HS-5 (cell line): Measurements from ENCODE around the gene CCDC83.
A peak's percentile ranks its signal among the peaks of the same experiment; 100 is the strongest.
"Not testable (repeated sequence)": the region's sequence is repeated elsewhere in the genome, so short reads cannot be mapped to it uniquely, and the experiment has no call there.

Source experiments
- DNase-seq: peaks from one replicate; pipeline ENCODE4 v3.0.0-alpha.2; 2012; ENCODE audit warnings: low read depth

Gene CCDC83

DNA sequence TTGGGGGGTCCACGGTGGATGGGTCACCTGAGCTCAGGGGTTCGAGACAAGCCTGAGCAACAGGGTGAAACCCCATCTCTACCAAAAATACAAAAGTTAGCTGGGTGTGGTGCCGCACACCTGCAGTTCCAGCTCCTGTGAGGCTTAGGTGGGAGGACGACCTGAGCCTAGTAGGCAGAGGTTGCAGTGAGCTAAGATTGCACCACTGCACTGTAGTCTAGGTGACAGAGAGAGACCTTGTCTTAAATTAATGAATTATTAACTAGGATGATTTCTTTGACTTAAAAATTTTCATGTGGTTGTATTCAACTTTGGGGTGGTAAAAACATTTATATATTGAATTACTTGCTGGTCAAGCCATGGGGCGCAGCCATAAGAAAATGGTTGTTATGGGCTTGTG is 33.9 kb downstream of the CCDC83 start:
- DNase-seq: no peak

DNA sequence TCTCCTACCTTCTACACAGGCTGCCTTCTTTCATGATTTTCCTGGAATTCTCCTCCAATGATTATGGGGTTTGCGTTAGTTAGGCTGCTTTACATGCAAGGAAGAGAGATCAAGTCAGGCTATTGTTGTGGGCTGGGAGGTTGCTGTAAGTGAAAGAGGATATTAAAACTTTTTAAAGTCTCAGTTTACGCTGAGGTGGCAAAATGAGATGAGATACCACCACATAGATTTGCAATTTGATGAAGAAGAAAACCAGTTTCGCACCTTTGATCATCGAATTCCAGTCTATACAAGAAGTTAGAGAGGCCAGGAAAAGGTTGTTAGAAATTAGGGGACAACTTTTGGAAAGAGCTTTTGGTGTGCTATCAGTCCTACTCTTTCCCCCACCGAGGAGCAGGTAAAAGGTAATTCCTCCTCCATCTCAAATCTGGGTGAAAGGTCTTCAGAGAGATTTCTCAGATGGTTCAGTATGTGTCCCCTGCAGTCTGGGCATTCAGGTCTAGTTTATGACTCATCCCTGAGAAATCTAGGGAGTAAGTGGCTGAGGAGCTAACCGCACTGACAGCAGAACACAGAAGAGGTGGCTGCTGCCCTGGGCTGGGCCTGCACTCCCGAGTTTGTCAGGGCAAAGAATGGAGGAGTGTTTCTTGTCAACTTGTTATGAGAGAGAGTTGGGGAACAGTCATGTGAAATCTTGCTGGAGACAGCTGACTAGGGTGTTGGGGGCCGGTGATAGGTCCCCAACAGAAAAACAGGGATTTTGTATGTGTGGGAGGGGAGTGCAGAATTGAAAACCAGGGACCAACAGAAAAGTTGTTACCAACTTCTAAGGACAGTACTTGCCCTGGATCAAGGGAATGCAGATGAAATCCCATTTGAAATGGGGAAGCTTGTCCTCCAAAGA is 34.7 kb downstream of the CCDC83 start:
- peak; percentile 44 for DNase-seq

DNA sequence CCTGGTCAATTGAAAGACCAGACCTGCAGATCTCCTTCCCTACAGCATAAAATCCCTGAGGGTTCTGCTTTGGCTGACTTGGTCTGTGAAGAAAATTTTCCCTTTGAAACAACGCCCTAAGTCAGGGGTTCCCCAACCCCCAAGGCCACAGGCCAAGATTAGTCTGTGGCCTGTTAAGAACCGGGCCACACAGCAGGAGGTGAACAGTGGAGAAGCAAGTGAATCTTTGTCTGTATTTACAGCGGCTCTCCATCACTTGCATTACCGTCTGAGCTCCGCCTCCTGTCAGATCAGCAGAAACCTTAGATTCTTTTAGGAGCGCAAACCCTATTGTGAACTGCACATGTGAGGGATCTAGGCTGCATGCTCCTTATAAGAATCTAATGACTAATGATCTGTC is 38.2 kb downstream of the CCDC83 start:
- DNase-seq: no peak

DNA sequence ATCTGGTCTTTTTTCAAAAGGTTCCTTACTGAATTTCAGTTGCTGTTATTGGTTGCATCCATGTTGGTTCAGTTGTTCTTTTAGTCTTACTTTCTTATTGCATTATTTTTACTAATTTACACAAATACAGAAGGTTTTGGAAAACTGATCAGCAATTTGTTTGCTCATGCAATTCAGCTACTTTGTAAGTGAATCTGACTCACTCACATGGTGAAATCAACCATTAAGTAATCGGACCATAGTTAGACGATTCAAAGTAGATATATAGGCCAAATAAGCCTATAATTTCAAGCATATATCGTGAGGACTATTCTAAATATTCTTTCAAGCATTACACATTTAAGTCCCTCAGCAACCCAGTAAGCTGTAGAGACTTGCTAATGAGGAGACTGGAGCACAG is 41.7 kb downstream of the CCDC83 start:
- no peak for DNase-seq

DNA sequence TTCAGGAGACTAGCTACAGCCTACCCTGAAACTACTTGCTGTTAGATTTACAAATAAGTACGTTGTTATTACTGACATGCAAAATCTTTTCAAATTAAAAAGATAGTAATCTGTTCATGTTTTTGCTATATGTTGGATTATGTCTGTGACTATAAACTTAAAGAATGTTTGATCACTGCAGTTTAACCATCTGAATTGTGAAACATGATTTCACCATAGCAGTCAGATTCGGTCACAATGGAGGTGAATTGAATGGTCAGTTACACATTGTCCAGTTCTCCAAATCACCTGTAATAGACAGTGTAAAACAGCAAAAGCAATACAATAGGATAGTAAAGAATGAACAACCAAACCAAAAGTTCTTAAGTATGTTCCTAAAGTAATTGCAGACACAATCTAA is 43.3 kb downstream of the CCDC83 start:
- peak; percentile 37 for DNase-seq

DNA sequence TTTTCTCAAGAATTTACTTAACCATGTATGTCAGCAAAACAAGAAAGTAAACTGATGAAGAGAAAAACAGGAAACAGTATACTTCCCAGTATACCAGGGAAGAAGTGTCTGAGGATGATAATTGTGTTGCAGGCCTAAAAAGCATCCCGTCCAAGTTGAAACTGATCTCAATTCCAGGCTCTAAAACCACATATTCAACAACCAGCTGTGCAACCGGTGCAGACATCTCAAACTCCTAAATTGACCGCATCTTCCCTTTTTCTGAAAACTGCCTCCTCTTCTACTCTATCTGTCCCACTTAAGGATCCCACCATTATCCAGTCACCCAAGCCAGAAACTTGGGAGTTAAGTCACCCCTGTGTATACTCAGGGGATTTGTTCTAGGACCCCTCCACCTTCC is 47.2 kb downstream of the CCDC83 start:
- DNase-seq: no peak

DNA sequence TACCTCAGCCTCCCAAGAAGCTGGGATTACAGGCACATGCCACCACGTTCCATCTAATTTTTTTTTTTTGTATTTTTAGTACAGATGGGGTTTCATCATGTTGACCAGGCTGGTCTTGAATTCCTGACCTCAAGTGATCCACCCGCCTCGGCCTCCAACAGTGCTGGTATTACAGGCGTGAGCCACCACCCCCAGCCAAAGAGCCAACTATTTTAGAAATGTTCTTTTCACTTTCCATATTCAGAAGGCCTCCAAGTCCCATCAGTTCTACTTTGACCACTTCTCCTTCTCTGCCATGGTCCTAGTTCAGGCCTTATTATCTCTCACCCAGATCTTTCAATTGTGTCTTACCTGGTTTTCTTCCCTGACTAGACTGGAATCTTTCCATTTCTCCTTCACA is 48.2 kb downstream of the CCDC83 start:
- DNase-seq: no peak

DNA sequence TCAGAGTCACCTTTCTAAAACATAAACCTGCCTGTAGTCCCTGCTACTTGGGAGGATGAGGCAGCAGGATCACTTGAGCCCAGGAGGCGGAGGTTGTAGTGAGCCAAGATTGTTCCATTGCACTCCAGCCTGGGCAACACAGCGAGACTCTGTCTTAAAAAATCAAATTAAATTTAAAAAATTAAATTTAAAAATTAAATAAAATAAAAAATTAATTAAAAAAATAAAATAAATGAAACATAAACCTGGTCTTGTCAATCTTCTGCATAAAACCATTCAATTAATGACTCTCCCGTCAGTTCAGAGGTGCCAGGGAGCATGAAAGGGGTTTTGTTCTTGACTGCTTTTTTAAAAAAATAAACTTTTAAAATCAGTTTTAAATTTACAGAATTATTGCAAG is 48.6 kb downstream of the CCDC83 start:
- no peak for DNase-seq

DNA sequence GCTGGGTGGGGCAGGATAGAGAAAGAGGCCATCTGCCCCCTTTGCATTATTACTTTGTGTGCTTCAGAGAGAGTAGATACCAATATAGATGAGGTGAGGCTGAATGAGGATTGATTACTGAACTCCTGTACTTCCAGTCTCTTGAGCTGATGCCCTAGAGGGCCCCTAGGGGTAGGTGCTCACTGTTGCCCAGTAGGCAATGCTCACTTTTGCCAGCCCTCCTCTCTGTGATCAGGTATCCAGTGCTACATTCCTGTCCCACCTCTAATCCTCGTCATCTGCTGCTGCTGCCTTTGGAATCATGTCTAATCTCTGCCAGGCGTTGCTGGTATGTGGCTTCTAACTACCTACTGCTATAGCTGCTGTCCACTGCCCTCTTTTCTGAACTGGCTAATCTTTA is 57.2 kb downstream of the CCDC83 start:
- DNase-seq: no peak

DNA sequence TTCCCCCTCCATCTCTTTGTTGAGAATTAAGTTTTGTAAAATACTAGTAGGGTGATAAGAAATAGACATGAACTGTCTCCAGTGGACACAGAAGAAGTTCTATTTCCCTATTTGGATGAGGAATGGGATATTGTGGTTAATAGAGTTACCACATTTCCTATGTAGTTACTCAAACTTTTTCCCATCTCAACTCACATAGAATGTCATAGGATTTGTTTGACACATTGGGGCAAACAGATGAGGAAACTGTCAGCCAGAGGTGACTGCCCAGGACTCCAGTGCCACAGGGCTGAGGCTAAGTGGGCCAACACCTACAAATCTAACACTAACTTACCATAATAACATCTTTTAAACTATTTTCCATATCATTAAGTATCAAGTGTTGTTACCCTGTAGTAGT is 58.3 kb downstream of the CCDC83 start:
- no peak for DNase-seq

DNA sequence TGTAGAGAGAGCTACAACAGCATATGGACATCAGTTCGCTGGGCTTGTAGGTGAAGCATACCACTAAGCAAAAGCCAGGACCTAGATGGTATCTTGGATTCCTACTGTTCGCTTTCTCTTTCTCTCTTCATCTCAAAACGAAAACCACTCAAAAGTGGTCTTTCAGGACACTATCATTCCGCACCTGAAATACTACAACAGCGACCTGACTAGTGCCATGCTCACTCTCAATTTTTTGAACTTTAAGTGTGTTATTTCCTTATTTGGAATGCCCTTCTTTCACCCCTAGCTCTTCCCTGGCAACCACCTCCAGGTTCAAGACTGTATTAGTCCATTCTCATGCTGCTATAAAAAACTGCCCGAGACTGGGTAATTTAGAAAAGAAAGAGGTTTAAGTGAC is 59.2 kb downstream of the CCDC83 start:
- DNase-seq: no peak

DNA sequence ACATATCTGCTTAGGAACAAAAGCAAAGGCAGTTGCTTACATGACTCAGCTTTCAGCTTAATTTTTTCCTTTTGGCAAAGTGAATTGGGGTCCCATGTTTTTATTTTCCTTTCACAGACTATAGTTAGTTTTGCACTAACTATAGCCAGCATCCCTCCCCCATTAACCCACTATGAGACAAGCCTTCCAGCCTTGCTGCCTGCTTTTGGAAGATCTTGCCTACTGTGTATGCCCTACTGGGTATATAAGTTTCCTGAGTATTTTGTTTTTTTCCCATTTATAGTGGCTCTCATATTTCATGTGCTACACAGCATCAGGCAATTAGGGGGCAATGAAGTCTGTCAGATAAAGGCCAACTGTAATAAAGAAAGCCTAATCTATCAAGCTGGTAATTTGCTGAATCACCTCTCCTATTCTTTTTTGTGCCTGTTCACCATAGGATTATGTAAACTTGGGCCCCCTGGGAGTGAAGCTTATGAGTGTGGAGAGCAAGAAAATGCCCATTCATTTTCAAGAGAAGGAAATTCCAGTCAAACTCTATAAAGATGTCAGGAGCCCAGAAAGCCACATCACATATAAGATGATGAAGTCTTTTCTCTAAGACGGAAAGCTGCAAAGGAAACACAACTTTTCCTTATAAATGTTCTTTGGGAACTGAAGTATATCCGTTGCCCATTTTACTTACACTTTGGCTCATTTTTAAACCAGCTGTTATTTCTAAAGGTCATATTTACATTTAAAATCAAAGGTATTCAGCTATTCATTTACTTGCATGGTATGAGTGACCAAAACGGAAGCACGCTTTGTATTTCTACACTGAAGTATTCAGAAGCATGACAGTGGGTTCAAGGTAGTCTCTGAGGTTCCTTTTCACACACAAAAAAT is 64.0 kb downstream of the CCDC83 start:
- no peak for DNase-seq

DNA sequence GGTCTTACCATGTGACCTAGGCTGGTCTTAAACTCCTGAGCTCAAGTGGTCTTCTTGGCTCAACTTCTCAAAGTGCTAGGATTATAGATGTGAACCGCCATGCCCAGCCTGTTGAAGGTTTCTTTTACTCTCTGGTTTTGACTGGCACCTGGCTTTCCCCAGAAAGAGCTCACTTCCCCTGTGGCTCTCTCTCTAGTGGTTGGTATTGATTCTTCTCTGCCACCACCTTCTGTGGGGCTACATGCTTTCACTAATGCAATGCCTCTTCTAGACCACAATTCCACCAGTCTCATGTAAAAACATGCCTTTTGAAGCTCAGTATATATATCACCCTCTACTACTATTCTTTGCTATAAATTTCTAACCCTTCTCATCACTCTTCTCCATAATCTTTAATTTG is 67.2 kb downstream of the CCDC83 start:
- DNase-seq: no peak

DNA sequence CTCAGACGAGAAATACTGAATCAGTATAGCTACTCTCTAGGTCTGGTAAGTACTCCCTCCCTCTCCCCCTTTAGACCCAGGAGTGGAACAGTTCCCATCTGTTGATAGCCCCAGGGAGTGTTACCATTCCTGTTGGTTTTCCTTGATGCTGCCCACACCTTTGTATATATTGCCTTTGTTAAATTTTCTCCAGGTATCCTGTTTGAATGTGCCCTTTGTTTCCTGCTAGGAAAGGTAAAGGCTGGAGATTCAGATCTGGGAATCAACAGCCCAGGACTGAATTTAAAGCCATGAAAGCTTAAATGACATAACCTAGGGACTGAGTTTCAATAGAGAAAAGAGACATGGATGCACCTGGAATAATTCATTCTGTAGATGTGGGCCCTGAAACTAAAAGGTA is 68.3 kb downstream of the CCDC83 start:
- DNase-seq: no peak

DNA sequence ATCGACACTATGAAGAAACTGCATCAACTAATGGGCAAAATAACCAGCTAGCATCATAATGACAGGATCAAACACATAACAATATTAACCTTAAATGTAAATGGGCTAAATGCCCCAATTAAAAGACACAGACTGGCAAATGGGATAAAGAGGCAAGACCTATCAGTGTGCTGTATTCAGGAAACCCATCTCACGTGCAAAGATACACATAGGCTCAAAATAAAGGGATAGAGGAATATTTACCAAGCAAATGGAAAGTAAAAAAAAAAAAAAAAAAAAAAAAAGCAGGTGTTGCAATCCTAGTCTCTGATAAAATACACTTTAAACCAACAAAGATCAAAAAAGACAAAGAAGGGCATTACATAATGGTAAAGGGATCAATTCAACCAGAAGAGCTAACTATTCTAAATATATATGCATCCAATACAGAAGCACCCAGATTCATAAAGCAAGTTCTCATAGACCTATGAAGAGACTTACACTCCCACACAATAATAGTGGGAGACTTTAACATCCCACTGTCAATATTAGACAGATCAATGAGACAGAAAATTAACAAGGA is 71.6 kb downstream of the CCDC83 start:
- DNase-seq: not testable (repeated sequence)

DNA sequence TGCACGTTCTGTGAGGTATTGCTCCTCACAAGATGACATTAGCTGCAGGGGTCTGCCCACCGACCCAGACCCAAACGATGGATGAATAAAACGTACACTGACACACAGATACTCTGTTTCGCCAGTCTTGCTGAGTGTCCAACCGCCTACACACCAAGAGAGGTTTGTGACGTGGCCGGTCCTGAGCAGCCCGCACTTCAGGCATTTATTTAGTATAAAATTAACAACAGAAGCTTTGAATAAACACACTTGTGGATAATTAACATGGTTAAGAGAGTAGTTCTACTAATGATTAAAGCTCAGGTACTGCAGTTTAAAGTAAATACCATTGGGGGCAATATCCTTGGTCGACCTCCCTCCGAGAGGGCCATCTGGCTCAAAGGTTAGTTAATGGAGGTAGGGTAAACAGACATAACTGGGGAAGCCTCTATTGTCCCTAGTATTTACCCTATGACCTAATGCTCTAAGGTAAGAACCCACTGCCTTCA is 75.7 kb downstream of the CCDC83 start:
- no peak for DNase-seq

DNA sequence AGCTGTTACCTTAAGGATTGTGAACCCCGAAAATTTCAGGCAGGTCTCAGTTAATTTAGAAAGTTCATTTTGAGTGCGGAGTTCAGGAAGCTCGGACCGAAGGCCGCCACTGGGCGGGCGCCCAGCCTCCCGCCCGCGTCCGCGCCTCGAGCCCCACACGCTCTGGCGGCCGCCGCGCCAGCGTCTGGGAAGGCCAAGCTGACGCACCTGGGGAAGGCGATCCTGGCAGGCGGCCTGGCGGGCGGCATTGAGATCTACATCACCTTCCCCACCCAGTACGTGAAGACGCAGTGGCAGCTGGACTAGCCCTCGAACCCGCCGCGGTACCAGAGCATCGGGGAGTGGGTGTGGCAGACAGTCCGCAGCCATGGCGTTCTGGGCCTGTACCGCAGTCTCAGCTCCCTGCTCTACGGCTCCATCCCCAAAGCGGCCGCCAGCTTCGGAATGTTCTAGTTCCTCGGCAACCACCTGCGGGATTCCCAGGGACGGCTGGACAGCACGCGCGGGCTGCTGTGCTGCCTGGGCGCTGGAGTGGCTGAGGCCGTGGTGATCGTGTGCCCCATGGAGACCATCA is 79.5 kb downstream of the CCDC83 start:
- no peak for DNase-seq

DNA sequence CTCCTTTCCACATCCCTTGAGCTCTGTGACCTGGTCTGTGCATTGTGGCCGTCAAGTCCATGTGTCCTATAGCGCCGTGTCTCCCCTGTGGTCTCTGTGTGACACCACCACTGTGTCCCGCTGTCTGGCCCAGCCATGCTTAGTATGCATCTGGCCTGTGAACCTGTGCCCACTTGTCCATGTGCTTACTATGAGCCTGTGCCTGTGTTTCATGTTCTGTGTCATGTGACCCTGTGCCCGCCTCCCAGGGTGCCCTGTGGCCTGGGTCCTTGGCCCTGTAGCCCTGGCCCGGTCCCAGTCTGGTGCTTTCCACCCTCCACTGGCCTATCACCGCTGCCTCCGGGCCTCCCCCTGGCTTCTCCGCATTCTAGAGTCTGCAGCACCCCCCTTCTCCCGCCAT is 80.6 kb downstream of the CCDC83 start:
- DNase-seq: no peak

DNA sequence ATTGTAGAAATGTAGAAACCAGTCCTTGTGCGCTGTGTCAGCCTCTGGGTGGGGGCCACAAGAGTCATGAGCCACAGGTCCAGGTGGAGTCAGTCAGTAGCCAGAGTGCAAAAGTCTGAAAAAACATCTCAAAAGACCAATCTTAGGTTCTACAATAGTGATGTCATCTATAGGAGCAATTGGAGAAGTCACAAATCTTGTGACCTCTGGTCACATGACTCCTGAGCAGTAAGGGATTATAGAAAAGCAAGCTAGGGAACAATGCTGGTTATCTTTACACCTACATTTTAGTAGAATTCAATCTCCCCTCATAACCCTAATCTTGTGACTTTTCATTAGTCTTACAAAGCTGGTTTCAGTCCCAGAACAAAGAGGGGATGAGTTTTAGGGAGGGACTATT is 82.7 kb downstream of the CCDC83 start:
- no peak for DNase-seq

DNA sequence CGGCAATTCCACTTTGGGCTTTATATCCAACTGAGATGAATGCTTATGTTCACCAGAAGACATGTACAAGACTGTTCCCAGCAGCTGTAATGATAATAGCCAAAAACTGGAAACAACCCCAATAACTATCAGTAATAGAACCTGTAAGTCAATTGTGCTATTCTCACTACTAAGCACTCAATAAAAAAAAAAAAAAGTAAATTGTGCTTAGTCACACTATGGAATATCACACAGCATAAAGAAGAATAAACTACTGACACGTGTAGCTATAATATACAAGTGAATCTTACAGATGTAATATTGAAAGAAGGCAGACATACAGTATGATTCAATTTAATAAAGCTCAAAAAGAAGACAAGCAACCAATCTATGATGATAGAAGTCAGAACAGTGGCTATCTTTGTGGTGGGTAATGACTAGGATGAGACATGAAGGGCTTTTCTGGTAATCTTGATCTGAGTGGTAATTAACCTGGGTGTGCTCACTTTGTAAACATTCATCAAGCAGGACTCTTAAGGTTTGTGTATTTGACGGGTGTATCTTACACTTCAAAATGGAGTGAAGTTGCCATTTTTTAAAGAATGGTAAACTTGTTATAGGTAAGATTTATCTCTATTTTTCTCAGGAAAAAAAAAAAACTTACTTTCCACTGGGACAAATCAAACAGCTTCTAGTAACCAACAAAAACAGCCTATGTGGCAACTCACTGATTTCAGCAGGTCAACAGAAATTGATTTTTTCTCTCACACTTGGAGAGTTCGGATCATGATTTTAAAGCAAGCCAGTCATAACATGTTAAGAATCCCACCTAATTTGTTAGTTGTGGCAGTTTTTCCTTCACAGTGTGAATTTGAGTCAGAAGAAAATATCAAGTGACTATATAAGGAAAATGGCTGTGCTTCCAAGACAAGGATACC is 84.2 kb downstream of the CCDC83 start:
- no peak for DNase-seq

DNA sequence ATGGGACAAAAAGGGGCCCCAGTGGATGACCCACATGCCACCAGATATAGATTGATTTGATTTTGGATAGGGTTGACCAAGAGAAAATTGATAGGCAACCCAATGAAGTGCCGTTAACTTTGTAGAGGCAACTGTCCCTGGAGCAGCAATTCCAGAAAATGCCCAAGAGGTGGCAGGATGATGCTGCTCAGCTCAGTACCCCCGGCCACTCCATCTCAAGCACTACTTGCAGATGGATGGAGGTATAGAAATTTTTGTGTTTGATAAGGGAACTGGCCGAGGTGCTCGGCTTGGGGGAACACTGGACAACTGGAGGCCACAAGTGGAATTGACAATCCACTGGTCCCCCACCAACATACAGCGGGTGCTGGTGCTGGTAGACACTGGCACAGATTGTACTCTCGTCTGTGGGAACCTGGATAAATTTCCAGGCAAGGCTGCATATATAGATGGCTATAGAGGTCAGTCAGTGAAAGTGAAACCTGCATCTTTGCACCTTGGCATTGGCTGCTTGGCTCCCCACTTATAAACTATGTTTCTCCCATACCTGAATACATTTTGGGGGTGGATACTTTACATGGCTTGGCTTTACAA is 86.3 kb downstream of the CCDC83 start:
- DNase-seq: no peak
